AG09319 (cell line): ENCODE results near the gene SGK1.

Experiments
- DNase-seq: peaks from one replicate; pipeline ENCODE4 v3.0.0-alpha.2; 2010; ENCODE audit warnings: low read depth; ENCODE audit errors: extremely low read depth
- TF ChIP-seq, protein P1 (sequence below): IDR thresholded peaks from 2 replicates; pipeline ENCODE4 v1.5.1; 2011; ENCODE audit warnings: low read depth, mild to moderate bottlenecking, inconsistent platforms, low read length, moderate library complexity

Gene SGK1

GRCh38 chr6:134173936-134174671 is 143.8 kb downstream of the SGK1 start:
- TF ChIP-seq, protein P1, sequence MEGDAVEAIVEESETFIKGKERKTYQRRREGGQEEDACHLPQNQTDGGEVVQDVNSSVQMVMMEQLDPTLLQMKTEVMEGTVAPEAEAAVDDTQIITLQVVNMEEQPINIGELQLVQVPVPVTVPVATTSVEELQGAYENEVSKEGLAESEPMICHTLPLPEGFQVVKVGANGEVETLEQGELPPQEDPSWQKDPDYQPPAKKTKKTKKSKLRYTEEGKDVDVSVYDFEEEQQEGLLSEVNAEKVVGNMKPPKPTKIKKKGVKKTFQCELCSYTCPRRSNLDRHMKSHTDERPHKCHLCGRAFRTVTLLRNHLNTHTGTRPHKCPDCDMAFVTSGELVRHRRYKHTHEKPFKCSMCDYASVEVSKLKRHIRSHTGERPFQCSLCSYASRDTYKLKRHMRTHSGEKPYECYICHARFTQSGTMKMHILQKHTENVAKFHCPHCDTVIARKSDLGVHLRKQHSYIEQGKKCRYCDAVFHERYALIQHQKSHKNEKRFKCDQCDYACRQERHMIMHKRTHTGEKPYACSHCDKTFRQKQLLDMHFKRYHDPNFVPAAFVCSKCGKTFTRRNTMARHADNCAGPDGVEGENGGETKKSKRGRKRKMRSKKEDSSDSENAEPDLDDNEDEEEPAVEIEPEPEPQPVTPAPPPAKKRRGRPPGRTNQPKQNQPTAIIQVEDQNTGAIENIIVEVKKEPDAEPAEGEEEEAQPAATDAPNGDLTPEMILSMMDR, result peak; percentile 70
- DNase-seq, result peak; percentile 64

DNA sequence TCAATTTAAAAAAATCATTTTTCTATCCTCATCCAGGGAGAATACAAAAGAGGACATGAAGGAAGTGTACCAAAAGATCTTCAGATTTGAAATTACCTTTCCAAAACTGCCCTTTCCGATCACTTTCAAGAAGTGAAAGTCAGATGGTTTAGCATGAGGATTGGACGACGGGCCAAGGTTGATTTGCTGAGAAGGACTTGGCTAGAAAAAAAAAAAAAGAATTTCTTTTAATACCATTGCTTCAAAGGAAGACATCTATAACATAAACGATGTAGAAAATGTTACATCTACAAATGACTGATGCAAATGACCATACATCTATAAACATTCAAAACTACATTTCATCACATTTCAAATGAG is 144.6 kb downstream of the SGK1 start:
- TF ChIP-seq, protein P1, result no peak
- no peak for DNase-seq

GRCh38 chr6:134172706-134173365 is 145.1 kb downstream of the SGK1 start:
- TF ChIP-seq, protein P1, result no peak
- no peak for DNase-seq

DNA sequence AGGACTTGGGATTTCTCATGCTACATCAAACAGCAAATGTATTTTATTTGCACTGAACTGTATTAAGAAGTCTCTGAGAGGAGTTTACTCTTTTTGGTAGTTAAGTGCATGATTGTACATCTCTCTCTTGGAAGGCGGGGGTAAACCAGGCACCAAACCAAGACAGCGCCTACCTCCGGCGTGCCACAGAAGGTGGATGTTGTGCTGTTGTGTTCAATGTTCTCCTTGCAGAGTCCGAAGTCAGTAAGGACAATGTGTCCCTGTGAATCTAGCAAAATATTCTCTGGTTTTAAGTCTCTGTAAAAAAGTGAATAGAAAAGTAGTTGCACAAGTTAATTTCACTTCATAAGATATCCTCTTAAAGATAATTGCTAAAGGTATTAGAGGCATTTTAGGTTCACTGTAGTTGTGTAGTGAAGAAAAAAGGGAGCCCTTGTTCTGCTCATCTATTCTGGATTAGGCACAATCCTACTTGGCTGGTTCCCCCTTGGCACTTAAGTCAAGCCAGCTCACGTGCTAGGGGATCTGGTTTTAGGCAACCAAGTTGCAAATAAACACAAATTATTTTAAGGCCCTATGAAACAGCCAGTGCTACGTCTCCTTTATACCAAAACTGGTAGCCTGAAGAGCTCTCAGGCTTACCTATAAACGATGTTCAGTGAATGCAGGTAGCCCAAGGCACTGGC is 145.7 kb downstream of the SGK1 start:
- TF ChIP-seq, protein P1, result no peak

DNA sequence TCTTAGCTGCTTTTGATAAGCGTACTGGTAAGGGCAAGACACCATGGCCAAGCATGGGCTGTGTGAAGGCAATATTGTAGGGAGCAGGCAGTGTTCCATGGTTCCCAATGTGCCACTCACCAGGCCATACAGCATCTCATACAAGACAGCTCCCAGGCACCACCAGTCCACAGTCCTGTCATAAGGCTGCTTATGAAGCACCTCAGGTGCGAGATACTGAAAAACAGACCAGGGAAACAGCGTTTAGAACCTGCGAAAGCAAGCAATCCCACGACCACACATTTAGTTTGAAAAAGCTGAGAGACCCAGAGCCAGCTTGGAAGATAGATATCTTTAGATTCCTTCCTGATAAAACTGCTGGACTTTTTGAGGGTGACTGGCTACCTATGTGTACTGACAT is 146.4 kb downstream of the SGK1 start:
- TF ChIP-seq, protein P1, result no peak; the same call in 1 of the 2 replicates
- DNase-seq, result no peak

More for the DNA sequence above, 145.7 kb downstream of the SGK1 start:
- DNase-seq, result no peak

DNA sequence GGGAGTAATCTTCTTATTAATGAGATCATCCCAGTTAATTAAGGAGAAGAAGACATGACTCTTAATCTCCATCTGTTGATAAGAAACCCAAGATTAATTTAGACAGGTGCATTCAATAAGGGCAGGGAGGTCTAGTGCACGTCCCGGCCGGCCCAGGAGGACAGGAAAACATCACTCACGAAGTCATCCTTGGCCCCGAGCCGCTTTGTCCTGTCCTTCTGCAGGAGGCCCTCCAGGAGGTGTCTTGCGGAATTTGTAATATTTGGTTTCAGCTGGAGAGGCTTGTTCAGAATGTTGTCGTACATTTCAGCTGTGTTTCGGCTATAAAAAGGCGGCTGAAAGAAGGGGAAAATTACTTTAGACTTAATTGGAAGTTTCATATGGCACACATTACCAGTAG is 147.1 kb downstream of the SGK1 start:
- TF ChIP-seq, protein P1, result no peak
- DNase-seq, result no peak
